GM19372 (cell line): ENCODE results near the gene NDUFB3.
"Not testable (repeated sequence)": the region's sequence is repeated elsewhere in the genome, so short reads cannot be mapped to it uniquely, and the experiment has no call there.

Experiments used
- ATAC-seq: cut with Tn5 transposase; IDR thresholded peaks from one replicate; pipeline ENCODE4 v1.9.1; 2021; ENCODE audit warnings: mild to moderate bottlenecking, low read depth, moderate library complexity; ENCODE audit not compliant: unreplicated experiment

The NDUFB3 gene

DNA sequence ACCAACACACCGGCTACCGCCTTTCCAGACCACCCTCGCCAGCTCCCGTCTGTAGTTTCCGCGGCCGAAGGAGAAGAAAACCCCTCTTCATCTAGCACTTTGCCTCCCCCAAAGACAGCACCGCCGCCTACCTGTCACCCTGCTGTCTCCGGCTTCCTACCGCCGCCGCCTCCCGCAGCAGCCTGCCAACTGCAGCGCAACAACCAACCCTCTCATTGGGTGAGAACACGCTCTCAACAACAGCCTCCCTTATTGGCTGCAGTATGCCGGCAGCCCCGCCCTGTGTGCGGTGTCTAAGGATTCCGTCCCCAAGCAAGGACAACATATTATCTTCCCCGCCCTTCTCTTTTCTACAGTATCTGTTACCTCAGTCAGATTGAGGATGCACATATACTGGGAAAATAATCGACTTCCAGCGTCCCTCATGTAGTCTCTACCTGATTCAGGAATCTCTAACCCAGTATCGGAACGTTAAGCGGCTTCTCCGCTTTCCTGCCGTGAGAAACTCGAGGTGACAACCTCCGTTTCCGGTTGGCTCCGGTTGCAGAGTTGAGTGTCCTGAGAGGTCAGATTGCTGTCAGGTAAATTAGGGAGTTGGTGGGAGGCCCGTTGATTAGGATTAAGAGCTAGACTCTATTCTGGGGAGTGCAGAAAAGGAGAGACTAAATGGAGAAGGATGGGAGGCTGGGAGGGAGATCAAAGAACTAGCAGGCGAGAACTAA lies at the start of gene NDUFB3, which contains the start of gene HYCC2:
Gene NDUFB3 (plus strand): TSS at position 523 of the 722 bp plus-strand sequence. CDS start 6,882 bp downstream, outside the sequence.
Gene HYCC2 (minus strand): TSS at position 193 of the 722 bp plus-strand sequence. CDS start 47,662 bp downstream, outside the sequence.
- ATAC-seq = peak; percentile 99

DNA sequence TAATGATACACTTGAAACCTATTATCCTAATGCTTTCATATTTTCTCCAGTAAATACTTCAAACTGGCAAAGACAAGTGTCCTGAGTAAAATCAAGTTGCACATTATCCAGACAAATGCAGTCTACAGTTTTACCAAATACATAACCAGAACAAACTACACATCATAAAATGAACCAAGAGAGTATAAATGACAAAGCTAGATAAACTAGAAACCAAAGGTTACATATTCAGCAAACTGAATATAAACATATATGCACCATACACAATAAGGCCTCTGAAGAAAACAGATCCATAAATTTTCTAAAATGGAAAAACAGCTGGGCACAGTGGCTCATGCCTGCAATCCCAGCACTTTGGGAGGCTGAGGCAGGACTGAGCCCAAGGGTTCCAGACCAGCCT lies 47.3 kb upstream of the NDUFB3 start:
- ATAC-seq = no peak

DNA sequence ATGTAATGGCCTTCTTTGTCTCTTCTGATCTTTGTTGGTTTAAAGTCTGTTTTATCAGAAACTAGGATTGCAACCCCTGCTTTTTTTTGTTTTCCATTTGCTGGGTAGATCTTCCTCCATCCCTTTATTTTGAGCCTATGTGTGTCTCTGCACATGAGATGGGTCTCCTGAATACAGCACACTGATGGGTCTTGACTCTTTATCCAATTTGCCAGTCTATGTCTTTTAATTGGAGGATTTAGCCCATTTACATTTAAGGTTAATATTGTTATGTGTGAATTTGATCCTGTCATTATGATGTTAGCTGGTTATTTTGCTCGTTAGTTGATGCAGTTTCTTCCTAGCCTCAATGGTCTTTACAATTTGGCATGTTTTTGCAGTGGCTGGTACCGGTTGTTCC lies 37.4 kb upstream of the NDUFB3 start:
- not testable (repeated sequence) for ATAC-seq

DNA sequence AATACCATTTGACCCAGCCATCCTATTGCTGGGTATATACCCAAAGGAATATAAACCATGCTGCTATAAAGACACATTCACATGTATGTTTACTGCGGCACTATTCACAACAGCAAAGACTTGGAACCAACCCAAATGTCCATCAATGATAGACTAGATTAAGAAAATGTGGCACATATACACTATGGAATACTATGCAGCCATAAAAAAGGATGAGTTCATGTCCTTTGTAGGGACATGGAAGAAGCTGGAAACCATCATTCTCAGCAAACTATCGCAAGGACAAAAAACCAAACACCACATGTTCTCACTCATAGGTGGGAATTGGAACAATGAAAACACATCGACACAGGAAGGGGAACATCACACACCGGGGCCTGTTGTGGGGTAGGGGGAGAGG lies 33.4 kb upstream of the NDUFB3 start:
- ATAC-seq = not testable (repeated sequence)

DNA sequence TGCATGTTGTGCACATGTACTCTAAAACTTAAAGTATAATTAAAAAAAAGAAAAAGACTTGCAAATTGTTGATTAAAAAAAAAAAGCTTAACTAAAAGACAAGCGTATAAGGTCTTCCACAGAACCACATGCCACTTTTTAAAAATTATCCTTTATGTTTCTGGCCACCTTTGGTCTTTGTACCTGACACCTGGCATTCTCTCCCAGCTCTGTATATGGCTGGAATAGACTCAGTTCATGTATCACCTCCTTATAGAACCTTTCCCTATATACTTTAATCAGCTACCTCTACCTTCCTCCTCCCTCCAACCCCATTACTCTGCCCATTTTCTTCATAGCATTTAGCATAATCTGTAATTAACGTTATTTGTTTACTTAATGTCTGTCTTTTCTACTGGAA lies 32.9 kb upstream of the NDUFB3 start:
- ATAC-seq = no peak

DNA sequence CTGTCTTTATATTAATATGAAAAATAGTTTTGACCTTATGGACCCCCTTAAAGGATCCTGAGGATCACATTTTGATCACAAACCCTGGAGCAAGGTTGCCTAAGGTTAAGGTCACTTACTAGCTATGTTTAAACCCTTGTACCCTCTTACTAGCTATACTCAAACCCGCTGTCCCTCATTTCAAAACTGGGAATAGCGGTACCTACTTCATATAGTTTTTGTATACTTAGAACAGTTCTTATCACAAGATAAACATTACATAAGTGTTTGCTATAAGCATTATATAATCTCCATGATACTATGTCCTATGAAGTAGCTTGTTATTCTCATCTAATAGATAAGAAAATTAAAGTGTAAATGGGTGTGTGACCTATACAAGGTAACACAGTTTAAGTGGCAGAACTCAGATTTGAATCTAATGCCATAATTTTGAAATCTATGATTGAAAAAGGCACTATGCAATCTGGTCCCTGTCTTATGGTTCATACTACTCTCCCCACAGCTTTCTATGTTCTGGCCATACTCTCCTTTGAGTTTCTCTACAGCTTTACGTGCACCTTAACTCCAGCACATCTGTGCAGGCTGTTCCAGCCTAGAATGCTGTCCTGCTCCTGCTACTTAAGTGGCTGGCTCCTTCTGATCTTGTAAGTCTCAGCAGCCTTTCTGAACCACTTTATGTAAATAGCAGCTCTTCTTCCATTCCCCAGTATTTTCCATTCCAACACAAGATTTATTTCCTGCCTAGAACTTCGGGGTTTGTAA lies 30.8 kb upstream of the NDUFB3 start:
- no peak for ATAC-seq

DNA sequence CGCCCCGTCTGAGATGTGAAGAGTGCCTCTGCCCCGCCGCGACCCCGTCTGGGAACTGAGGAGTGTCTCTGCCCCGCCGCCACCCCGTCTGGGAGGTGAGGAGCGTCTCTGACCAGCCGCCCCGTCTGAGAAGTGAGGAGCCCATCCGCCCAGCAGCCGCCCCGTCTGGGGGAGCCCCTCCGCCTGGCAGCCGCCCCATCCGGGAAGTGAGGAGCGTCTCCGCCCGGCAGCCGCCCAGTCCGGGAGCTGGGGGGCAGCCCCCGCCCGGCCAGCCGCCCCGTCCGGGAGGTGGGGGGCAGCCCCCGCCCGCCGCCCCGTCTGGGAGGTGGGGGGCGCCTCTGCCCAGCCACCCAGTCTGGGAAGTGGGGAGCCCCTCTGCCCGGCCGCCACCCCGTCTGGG lies 29.4 kb upstream of the NDUFB3 start:
- ATAC-seq = not testable (repeated sequence)

DNA sequence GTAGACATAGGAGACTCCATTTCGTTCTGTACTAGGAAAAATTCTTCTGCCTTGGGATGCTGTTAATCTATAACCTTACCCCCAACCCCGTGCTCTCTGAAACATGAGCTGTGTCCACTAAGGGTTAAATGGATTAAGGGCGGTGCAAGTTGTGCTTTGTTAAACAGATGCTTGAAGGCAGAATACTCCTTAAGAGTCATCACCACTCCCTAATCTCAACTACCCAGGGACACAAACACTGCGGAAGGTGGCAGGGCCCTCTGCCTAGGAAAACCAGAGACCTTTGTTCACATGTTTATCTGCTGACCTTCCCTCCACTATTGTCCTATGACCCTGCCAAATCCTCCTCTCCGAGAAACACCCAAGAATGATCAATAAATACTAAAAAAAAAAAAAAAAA lies 28.8 kb upstream of the NDUFB3 start:
- not testable (repeated sequence) for ATAC-seq

DNA sequence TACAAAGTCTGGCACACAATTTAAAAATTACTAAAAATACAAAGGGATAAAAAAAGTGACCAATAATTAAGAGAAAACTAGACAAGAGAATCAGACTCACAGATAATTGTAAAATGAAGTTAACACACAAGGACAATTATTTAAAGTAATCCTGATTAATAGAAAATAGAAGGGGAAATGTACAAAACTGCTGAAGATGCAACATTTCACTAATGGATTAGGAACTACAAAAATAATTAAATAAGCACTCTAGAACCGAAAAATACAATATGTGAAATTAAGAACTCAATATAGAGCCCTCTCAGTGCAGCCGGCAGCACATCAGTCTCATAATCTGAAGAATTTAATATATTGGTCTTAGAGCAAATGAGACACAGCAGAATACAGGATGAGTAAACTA lies 24.9 kb upstream of the NDUFB3 start:
- ATAC-seq = no peak

DNA sequence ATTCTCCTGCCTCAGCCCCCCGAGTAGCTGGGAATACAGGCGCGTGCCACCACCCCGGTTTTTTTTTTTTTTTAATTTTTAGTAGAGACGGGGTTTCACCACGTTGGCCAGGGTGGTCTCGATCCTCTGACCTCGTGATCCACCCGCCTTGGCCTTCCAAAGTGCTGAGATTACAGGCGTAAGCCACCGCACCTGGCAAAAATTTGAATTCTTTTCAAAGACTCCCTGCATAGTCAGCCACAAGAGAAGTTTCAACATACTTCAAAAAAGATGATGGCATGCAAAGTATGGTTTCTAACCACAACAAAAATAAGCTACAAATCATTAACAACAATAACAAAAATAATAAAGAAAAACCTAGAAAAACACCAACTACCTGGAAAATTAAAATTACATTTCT lies 22.3 kb upstream of the NDUFB3 start:
- ATAC-seq = no peak

DNA sequence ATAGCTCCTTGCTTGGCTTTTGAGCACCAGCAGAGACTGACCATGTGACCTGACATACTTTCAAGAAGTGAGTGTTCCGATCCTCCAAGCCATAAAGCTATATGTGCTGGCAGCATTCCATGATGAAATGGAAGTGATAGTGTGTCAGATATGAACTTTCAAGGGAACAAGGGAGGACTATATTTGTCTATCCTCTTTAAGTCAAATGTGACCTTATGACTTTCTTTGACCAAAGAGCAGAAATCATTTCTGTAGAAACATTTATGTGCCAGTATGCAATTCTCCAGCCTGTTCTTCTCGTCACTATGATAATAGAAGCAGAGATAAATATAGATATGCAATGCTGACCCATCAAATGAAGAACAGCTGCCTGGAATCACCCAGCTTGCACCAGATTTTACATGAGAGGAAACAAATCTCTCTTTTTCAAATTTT lies 14.7 kb upstream of the NDUFB3 start:
- no peak for ATAC-seq

DNA sequence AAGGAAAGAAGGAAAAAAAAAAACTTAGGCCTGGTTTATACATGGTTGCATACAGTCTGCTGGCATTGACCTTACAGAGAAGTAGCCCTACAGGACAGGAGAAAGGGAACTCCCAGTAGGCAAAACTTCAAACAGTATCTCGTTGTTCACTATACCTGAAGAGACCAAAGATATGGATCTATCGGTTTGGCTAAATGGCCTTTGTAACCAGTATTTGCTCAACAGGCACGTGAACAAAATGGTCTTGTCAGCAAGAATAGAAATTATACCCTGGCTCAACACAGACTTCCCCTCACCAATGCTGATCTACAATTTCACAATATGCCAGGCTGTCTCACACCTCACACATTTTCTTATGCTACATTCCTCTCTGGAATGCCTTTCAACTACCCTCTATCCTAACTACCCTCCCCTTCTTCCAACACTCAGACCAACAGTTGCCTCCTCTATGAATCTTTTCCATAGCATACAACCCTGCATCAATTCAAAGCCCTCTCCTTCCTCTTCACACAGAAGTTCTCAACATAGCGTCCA lies 14.0 kb upstream of the NDUFB3 start:
- no peak for ATAC-seq

DNA sequence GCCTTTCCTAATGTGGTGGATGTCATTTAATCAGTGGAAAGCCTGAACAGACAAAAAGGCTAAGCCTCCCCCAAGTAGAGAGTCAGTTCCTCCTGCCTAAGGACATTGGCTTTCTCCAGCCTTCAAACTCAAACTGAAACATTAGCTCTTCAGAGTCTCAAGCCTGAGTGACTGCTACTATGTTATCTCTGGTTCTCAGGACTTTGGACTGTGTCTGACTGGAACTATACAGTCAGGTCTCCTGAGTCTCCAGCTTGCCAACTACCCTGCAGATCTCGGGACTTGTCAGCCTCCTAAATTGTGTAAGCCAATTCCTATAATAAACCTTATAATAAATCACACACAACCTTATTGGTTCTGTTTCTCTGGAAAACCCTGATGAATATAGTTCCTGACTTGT lies 12.9 kb upstream of the NDUFB3 start:
- ATAC-seq = no peak

DNA sequence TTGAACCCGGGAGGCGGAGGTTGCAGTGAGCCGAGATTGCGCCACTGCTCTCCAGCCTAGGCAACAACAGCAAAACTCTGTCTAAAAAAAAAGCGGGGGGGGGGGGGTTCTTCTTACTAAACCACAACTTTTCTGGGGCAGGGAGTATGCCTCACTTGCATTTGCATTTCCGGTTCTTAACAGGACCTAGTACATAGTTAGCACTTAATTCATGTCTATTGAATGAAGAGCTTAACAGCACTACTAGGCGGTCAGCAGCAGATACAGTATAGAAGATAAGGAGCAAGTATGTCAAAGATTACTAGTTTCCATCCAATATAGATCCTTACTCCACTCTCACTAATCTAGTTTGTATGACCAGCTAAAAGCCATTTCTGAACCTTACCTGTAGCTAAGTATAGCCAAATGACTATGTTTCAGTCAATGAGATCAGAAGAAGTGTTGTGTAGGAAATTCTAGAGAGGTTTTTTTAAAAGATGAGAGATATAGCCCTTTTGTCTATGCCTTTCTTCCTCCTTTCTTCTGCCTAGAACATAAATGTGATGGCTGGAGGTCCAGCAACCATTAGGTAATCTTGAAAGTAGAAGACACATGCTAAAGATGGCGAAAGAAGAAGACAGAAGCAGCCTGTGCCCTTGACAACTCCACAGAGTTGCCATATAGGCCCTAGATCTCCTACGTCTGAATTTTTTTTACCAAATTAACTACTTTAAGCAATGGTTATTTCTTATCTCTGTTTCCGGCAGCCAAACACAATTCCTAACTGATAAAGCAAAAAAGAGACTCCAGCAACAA lies 11.6 kb upstream of the NDUFB3 start:
- no peak for ATAC-seq

DNA sequence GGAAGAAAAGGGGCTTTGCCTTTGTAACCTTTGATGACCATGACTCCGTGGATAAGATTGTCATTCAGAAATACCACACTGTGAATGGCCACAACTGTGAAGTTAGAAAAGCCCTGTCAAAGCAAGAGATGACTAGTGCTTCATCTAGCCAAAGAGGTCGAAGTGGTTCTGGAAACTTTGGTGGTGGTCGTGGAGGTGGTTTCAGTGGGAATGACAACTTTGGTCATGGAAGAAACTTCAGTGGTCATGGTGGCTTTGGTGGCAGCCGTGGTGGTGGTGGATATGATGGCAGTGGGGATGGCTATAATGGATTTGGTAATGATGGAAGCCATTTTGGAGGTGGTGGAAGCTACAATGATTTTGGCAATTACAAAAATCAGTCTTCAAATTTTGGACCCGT lies 8.3 kb upstream of the NDUFB3 start:
- not testable (repeated sequence) for ATAC-seq

DNA sequence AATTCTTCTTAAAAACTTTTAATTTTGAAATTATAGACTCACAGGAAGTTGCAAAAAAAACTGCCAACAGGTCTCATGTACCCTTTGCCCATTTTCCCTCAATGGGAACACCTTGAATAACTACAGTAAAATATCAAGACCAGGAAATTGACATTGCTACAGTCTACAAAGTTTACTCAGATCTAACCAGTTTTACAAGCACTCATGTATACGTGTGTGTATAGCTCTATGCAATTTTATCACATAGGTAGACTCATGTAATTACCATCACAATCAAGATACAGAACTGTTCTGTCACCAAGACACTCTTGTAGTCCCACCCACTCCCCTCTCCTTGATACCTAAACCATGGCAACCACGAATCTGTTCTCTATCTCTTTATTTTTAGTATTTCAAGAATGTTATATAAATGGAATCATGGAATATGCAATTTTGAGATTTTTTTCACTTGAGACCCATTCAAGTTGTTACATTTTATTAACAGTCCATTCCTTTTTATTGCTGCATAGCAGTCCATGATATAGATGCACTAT lies 6.9 kb upstream of the NDUFB3 start:
- ATAC-seq = no peak

DNA sequence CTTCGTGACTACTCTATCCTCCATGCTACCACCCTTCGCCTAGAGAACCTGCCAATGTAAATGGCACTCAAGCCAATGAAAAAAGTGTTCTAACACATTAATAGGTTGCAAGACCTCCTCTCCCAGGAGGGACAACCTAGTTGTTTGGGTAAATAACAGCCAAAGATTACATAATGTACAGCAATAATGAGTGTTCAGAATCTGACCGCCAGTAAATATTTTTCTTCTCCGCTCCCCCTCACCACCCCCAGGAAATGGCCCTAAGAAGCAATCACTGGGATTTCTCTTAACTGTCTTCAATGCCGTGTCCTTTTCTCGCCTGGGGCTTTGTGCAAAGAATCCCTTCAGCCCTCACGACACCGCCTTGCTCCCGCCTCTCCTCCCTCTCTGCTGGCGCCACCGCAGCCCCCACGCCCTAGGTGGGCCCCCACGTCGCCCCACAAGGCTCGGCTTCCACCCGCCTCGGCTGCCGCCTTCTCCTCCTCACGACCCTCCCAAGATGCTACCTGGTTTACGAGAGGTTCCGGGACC lies 788 bp upstream of the NDUFB3 start:
- ATAC-seq = peak; percentile 15

DNA sequence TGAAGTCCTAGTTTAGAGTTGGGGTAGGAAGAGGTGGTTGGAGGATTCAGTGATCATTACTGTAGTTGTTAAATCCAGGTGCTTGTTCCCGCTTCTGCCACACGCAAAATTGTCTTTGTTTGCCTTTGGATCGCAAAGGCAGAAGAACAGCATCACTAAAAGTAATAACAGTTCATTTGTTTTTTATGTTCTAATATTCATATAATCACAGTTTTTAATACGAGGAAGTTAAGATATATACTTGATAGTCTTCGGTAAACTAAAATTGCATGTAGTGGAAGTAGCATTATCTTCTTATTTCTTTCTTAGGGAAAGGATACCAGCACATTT lies 365 bp downstream of the NDUFB3 start:
- ATAC-seq = no peak

DNA sequence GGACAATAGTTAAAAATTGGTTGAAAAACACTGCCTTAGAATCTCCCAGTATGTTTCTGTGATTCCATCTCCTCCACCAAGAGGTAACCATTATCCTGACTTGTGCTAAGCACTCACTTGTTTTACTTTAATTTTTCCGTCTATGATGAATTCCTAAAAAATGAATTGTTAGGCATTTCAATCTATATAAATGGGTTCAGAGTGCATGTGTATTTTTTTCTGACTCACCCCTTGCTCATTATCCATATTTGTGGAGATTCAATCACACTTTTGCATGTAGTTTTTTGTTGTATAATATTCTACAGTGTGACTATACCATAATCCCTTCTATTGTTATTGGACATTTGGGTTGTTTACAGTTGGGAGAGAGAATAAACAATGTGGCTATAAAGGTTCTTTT lies 1.3 kb downstream of the NDUFB3 start:
- ATAC-seq = no peak

DNA sequence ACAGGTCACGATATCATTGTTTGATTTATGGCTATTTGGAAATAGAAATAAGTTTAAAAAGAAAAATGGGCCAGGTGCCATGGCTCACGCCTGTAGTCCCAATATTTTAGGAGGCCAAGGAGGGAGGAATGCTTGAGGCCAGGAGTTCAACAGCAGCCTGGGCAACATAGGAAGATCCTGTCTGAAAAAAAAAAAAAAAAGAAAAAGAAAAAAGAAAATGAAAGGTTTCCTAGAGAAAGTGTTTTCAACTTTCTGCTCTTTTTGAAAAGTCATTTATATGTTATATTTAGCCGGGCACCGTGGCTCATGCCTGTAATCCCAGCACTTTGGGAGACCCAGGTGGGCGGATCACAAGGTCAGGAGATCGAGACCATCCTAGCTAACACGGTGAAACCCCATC lies 3.2 kb downstream of the NDUFB3 start:
- no peak for ATAC-seq
